ENCODE measurements around the gene TRIM69.

The TRIM69 gene

GRCh38 chr15:44715142-44715796, 21.1 kb upstream of the TRIM69 start:
- H3K9me3 ChIP-seq = no peaks in the 10 kb centered on the region
- no peaks in the 10 kb centered on the region for H3K27me3 ChIP-seq
- H3K4me3 ChIP-seq = no peak overlapping the region
- intact Hi-C loops (cut with DNase I; ENCODE audit: low total_unique reads) = no loop called here
- H3K4me1 ChIP-seq = peaks cover 0 to 20% (median 6%) of the 10 kb centered on the region in 4 donors
- TF ChIP-seq CTCF (IDR thresholded peaks at IDR 0.05) = no peak
- no peak for DNase-seq
- H3K27ac ChIP-seq = no peak overlapping the region
- peaks cover 38 to 41% (median 40%) of the 10 kb centered on the region in 3 donors for H3K36me3 ChIP-seq

- intact Hi-C loops (cut with DNase I; ENCODE audit: low total_unique reads) = no loop called here
- H3K4me1 ChIP-seq = peaks cover 0 to 20% (median 6%) of the 10 kb centered on the region in 4 donors
- no peaks in the 10 kb centered on the region for H3K9me3 ChIP-seq
- DNase-seq = no peak
- no peak for TF ChIP-seq CTCF (IDR thresholded peaks at IDR 0.05)
- H3K27me3 ChIP-seq = no peaks in the 10 kb centered on the region
- no peak overlapping the region for H3K27ac ChIP-seq
- no peak overlapping the region for H3K4me3 ChIP-seq
- peaks cover 38 to 41% (median 40%) of the 10 kb centered on the region in 3 donors for H3K36me3 ChIP-seq
Measured at GRCh38 chr15:44715797-44716334, 20.5 kb upstream of the TRIM69 start.

GRCh38 chr15:44716983-44717602, 19.2 kb upstream of the TRIM69 start:
- H3K9me3 ChIP-seq = no peaks in the 10 kb centered on the region
- peaks cover 38 to 41% (median 40%) of the 10 kb centered on the region in 3 donors for H3K36me3 ChIP-seq
- H3K4me3 ChIP-seq = no peak overlapping the region
- DNase-seq = no peak
- intact Hi-C loops (cut with DNase I; ENCODE audit: low total_unique reads) = no loop called here
- H3K27me3 ChIP-seq = no peaks in the 10 kb centered on the region
- H3K4me1 ChIP-seq = peaks cover 0 to 20% (median 6%) of the 10 kb centered on the region in 4 donors
- no peak overlapping the region for H3K27ac ChIP-seq
- no peak for TF ChIP-seq CTCF (IDR thresholded peaks at IDR 0.05)

- intact Hi-C loops (cut with DNase I; ENCODE audit: low total_unique reads) = no loop called here
- TF ChIP-seq CTCF (IDR thresholded peaks at IDR 0.05) = no peak
- no peak for DNase-seq
- Histone ChIP-seq H3K9me3 (no peaks in the 10 kb centered on the region), H3K4me3 (no peak overlapping the region), H3K4me1 (peaks cover 0 to 14% (median 5%) of the 10 kb centered on the region in 4 donors), H3K27me3 (no peaks in the 10 kb centered on the region), H3K36me3 (peaks cover 38 to 41% (median 40%) of the 10 kb centered on the region in 3 donors), H3K27ac (no peak overlapping the region)
Measured at GRCh38 chr15:44718180-44718926, 18.0 kb upstream of the TRIM69 start.

GRCh38 chr15:44718927-44719292, 17.4 kb upstream of the TRIM69 start:
- Histone ChIP-seq H3K36me3 (peaks cover 38 to 41% (median 40%) of the 10 kb centered on the region in 3 donors), H3K4me1 (peaks cover 0 to 8% (median 4%) of the 10 kb centered on the region in 4 donors), H3K27me3 (no peaks in the 10 kb centered on the region), H3K9me3 (no peaks in the 10 kb centered on the region), H3K27ac (no peak overlapping the region), H3K4me3 (no peak overlapping the region)
- intact Hi-C loops (cut with DNase I; ENCODE audit: low total_unique reads) = no loop called here
- no peak for TF ChIP-seq CTCF (IDR thresholded peaks at IDR 0.05)
- no peak for DNase-seq
